ENCODE data around the gene NPC1.

GRCh38 chr18:23556145-23556780, 30.0 kb downstream of the NPC1 start:
- TF ChIP-seq CTCF (IDR thresholded peaks at IDR 0.05; ENCODE audit: low read length) (no peak), EZH2 (IDR thresholded peaks at IDR 0.05; ENCODE audit: borderline replicate concordance, low read length) (no peak)
